K562 (cell line): ENCODE results near the gene ZNF699. TPM values are rescaled to one million over a fixed set of nuclear protein-coding genes. Genes with fewer than 3 reads are reported as not detected.
A peak's percentile ranks its signal among the peaks of the same experiment; 100 is the strongest.

Experiments used
- BRD4 ChIP-seq: fragments of 200-600 bp; sonication (generic); IDR thresholded peaks from 2 replicates; pipeline ENCODE4 v1.6.1; 2017; ENCODE audit warnings: inconsistent platforms
- CHD2 ChIP-seq: IDR thresholded peaks from 2 replicates; pipeline ENCODE4 v1.6.1; 2011; ENCODE audit warnings: low read depth, low read length
- CREB3 ChIP-seq: fragments of 450-650 bp; conservative IDR thresholded peaks from 2 replicates; pipeline ENCODE4 v1.6.1; 2016; ENCODE audit warnings: missing genetic modification characterization, low read depth, mild to moderate bottlenecking, missing compliant biosample characterization, moderate library complexity
- HMBOX1 ChIP-seq: sonication (generic); IDR thresholded peaks from 2 replicates; pipeline ENCODE4 v1.6.1; 2016
- LCOR ChIP-seq: sonication (generic); formaldehyde crosslinking; IDR thresholded peaks from 2 replicates; pipeline ENCODE4 v1.8.0; 2022; ENCODE audit warnings: mild to moderate bottlenecking, missing genetic modification reagents
- MCM2 ChIP-seq: fragments of 450-650 bp; IDR thresholded peaks from 2 replicates; pipeline ENCODE4 v1.6.1; 2017; ENCODE audit warnings: low read depth, mild to moderate bottlenecking
- MEIS2 ChIP-seq: fragments of 450-650 bp; IDR thresholded peaks from 2 replicates; pipeline ENCODE4 v1.6.1; 2014; ENCODE audit warnings: mild to moderate bottlenecking; ENCODE audit not compliant: partially characterized antibody
- MNT ChIP-seq, 2 experiments: fragments of 450-650 bp; conservative IDR thresholded peaks; 2 replicates each; pipeline ENCODE4 v1.6.1; 2017; ENCODE audit warnings: mild to moderate bottlenecking in 2 of 2, moderate library complexity in 2 of 2
- PHB ChIP-seq: fragments of 250-450 bp; sonication (Bioruptor Pico); IDR thresholded peaks from 2 replicates; pipeline ENCODE4 v1.5.0; 2021
- POLR2A ChIP-seq: fragments of 450-650 bp; conservative IDR thresholded peaks from 2 replicates; pipeline ENCODE4 v1.6.1; 2016
- RBM15 ChIP-seq: fragments of 200-400 bp; formaldehyde crosslinking; IDR thresholded peaks from 2 replicates; pipeline ENCODE4 v1.6.1; 2018; ENCODE audit warnings: mild to moderate bottlenecking, low read length, moderate library complexity; ENCODE audit not compliant: insufficient read depth
- SMARCA5 ChIP-seq: fragments of 450-650 bp; IDR thresholded peaks from 2 replicates; pipeline ENCODE4 v1.6.1; 2016
- SP1 ChIP-seq: sonication (generic); formaldehyde crosslinking; IDR thresholded peaks from 2 replicates; pipeline ENCODE4 v1.8.1; 2022; ENCODE audit warnings: mild to moderate bottlenecking, missing genetic modification reagents
- THAP12 ChIP-seq: fragments of 250-450 bp; sonication (Bioruptor Pico); IDR thresholded peaks from 2 replicates; pipeline ENCODE4 v1.9.0; 2021; ENCODE audit warnings: mild to moderate bottlenecking, inconsistent platforms
- YY1 ChIP-seq, 3 experiments: IDR thresholded peaks; 2 replicates each; pipeline ENCODE4 v1.6.1; 2011; ENCODE audit warnings: low read length in 2 of 3, mild to moderate bottlenecking in 2 of 3, moderate library complexity in 2 of 3, borderline replicate concordance in 1 of 3, control low read depth in 1 of 3, low read depth in 1 of 3; ENCODE audit not compliant: insufficient read depth in 3 of 3, insufficient replicate concordance in 2 of 3, control insufficient read depth in 1 of 3, insufficient read length in 1 of 3; ENCODE audit errors: extremely low read depth in 1 of 3
- polyA plus RNA-seq, 8 experiments: library from polyadenylated mRNA; depleted of rRNA in 4 of 8; stranded (reverse) in 5 of 8; unstranded in 3 of 8; fragments of >200 nt; fragmentation: Nextera tagmentation in 2 of 8; fragmentation: Illumina TruSeq in 1 of 8; extraction: Ambion mirVana in 2 of 8; extraction: Trizol in 1 of 8; gene quantifications; 2 replicates each; pipeline versions ENCODE4 v1.2.1 to v1.2.3, GENCODE V29; 2011 to 2014; ENCODE audit warnings: inconsistent platforms in 1 of 8, missing spikeins in 1 of 8
- total RNA-seq, 7 experiments: library from RNA; depleted of rRNA in 6 of 7; stranded (reverse); fragments of >200 nt in 6 of 7; fragmentation: Illumina TruSeq in 2 of 7; extraction: Trizol in 2 of 7; gene quantifications; 2 replicates each; pipeline versions ENCODE4 v1.2.1 to v1.2.3, GENCODE V29; 2011 to 2021; ENCODE audit warnings: low replicate concordance in 1 of 7
- TF ChIP-seq, protein P1 (sequence below): fragments of 450-650 bp; IDR thresholded peaks from 2 replicates; pipeline ENCODE4 v1.6.1; 2016; ENCODE audit warnings: mild to moderate bottlenecking
- TF ChIP-seq, protein P2 (sequence below), 3 experiments: IDR thresholded peaks in 2 of 3; conservative IDR thresholded peaks in 1 of 3; 2 replicates each; pipeline ENCODE4 v1.5.1; 2011 to 2012; ENCODE audit warnings: low read length in 3 of 3, mild to moderate bottlenecking in 3 of 3, control low read depth in 2 of 3, improper control_type of control experiment in 1 of 3, inconsistent platforms in 1 of 3, low read depth in 1 of 3, mixed read lengths in 1 of 3, moderate library complexity in 1 of 3; ENCODE audit not compliant: insufficient read depth in 2 of 3

ZNF699 gene
- total and polyA plus RNA-seq, 9 of the 15 experiments (the other 6 are each of a cell fraction or from before 2014, with no cell fraction given) = 0.08 to 4.1 (median 3.1) TPM

DNA sequence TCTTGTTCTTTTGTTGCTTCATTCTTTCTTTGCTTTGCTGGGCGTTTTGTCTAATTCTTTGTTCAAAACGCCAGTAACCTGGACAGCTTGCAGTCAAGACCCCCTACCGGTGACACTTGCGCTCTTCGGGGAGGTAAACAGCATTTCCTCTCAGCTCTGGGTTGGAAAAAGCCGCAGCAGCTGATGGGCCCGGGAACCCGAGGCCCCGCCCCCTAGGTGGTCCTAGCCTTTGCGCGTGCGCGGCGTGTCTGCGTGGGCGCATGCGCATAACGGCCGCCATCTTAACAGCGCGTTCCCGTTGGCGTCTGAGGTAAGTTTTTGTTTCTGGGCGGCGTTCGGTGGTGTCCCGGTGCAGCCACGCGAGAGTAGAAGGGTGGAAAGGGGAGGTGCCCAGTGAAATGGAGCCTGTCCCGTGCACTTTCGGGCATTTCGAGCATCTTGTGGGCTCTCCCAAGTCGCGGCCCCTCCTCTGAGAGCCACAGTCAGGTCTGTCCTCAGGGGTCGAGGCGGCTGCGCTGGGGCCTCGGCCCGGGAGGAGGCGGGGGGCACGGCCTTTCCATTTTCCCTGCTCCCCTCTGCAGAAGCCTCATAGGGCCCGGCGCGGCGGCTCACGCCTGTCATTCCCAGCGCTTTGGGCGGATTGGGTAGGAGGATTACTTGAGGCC, 14.4 kb upstream of the ZNF699 start, which contains the start of gene ZNF559 (continued):
- no peak for TF ChIP-seq CREB3 (tag)
- peak; percentile 57 for TF ChIP-seq SP1 (CRISPR knock-in tag)
- TF ChIP-seq MNT (conservative IDR thresholded peaks at IDR 0.05) = peak; percentile 39 to 62; a peak in 3 of 4 replicates
- no peak for TF ChIP-seq HMBOX1
- no peak for TF ChIP-seq PHB (CRISPR knock-in tag)
- TF ChIP-seq LCOR (CRISPR knock-in tag) = no peak
- TF ChIP-seq, protein P1, sequence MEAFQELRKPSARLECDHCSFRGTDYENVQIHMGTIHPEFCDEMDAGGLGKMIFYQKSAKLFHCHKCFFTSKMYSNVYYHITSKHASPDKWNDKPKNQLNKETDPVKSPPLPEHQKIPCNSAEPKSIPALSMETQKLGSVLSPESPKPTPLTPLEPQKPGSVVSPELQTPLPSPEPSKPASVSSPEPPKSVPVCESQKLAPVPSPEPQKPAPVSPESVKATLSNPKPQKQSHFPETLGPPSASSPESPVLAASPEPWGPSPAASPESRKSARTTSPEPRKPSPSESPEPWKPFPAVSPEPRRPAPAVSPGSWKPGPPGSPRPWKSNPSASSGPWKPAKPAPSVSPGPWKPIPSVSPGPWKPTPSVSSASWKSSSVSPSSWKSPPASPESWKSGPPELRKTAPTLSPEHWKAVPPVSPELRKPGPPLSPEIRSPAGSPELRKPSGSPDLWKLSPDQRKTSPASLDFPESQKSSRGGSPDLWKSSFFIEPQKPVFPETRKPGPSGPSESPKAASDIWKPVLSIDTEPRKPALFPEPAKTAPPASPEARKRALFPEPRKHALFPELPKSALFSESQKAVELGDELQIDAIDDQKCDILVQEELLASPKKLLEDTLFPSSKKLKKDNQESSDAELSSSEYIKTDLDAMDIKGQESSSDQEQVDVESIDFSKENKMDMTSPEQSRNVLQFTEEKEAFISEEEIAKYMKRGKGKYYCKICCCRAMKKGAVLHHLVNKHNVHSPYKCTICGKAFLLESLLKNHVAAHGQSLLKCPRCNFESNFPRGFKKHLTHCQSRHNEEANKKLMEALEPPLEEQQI = no peak
- TF ChIP-seq BRD4 = 0 out of 2 replicates have a peak, but pooled peaks have one; percentile 42
- TF ChIP-seq MCM2 = no peak
- no peak for TF ChIP-seq RBM15
- TF ChIP-seq THAP12 (CRISPR knock-in tag) = no peak
- TF ChIP-seq SMARCA5 = no peak
- TF ChIP-seq YY1 (IDR thresholded peaks at IDR 0.05; ENCODE audit: borderline replicate concordance in 1 of 3, control insufficient read depth in 1 of 3, extremely low read depth in 1 of 3, insufficient read depth in 3 of 3, insufficient read length in 1 of 3, insufficient replicate concordance in 2 of 3, low read depth in 1 of 3, low read length in 2 of 3) = peak; percentile 50 to 92 (median 86)
- TF ChIP-seq, protein P2, sequence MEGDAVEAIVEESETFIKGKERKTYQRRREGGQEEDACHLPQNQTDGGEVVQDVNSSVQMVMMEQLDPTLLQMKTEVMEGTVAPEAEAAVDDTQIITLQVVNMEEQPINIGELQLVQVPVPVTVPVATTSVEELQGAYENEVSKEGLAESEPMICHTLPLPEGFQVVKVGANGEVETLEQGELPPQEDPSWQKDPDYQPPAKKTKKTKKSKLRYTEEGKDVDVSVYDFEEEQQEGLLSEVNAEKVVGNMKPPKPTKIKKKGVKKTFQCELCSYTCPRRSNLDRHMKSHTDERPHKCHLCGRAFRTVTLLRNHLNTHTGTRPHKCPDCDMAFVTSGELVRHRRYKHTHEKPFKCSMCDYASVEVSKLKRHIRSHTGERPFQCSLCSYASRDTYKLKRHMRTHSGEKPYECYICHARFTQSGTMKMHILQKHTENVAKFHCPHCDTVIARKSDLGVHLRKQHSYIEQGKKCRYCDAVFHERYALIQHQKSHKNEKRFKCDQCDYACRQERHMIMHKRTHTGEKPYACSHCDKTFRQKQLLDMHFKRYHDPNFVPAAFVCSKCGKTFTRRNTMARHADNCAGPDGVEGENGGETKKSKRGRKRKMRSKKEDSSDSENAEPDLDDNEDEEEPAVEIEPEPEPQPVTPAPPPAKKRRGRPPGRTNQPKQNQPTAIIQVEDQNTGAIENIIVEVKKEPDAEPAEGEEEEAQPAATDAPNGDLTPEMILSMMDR (IDR thresholded peaks at IDR 0.05 in 2 of 3, conservative IDR thresholded peaks at IDR 0.05 in 1 of 3; ENCODE audit: insufficient read depth in 2 of 3, low read depth in 1 of 3, low read length in 3 of 3) = peak in 2 of 3 experiments; percentile 37 to 40; a peak in 5 of 6 replicates
- peak; percentile 96 for TF ChIP-seq CHD2
- peak; percentile 71 for TF ChIP-seq POLR2A
- peak; percentile 96 for TF ChIP-seq MEIS2
